Measurements from ENCODE around the gene UPF2. TPM values are rescaled to one million over a fixed set of nuclear protein-coding genes. Genes with fewer than 3 reads are reported as not detected.

UPF2 gene
- total and polyA plus RNA-seq, 2 of the 13 experiments (the other 11 are each of a cell fraction or from before 2014, with no cell fraction given) = 6.2 to 14.5 TPM

DNA sequence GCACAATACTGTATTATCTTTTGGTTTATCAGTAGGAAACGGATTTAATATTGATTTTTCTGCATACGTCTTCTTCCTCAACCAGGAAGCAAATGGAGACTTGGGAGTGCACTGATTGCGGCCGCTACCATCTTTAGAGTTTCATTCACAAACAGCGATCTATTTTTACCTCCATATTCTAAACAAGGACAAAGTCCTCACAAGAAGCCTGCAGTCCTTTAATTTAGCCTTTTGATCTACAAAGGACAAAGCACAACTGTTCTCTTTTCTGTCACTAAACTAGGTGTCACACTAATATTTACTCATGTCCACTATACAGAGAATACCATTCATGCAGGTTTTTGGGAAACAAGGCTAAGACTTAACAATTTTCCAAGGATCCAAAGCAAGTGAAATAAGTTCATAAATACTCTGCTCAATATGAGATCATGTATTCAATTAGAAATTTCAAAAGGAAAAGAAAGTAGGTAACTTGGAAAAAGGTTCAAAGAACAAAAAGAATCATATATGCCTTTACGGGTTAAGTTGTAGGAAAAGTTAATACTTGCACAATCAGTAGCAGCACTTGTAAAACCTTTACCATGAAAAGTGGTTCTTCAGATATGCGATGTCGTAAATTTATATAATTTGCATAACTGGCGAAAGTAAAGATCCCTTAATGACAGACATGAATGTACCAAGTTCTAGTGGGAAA is 92.1 kb downstream of the UPF2 start (continued):
- TF ChIP-seq, protein P1, sequence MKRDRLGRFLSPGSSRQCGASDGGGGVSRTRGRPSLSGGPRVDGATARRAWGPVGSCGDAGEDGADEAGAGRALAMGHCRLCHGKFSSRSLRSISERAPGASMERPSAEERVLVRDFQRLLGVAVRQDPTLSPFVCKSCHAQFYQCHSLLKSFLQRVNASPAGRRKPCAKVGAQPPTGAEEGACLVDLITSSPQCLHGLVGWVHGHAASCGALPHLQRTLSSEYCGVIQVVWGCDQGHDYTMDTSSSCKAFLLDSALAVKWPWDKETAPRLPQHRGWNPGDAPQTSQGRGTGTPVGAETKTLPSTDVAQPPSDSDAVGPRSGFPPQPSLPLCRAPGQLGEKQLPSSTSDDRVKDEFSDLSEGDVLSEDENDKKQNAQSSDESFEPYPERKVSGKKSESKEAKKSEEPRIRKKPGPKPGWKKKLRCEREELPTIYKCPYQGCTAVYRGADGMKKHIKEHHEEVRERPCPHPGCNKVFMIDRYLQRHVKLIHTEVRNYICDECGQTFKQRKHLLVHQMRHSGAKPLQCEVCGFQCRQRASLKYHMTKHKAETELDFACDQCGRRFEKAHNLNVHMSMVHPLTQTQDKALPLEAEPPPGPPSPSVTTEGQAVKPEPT (CRISPR knock-in tag; IDR thresholded peaks at IDR 0.05; ENCODE audit: low read depth) = no peak
- TF ChIP-seq GATA4 (IDR thresholded peaks at IDR 0.05; ENCODE audit: borderline replicate concordance, low read depth) (peak; percentile 45; the same call in 1 of the 2 replicates), TOE1 (CRISPR knock-in tag; IDR thresholded peaks at IDR 0.05) (0 out of 2 replicates have a peak, but pooled peaks have one; percentile 58), THAP11 (CRISPR knock-in tag; IDR thresholded peaks at IDR 0.05) (peak; percentile 56), NFIC (IDR thresholded peaks at IDR 0.05; ENCODE audit: low read length) (peak; percentile 87), ZNF33A (CRISPR knock-in tag; IDR thresholded peaks at IDR 0.05; ENCODE audit: borderline replicate concordance) (peak; percentile 60; the same call in 1 of the 2 replicates), FOXK1 (CRISPR knock-in tag; IDR thresholded peaks at IDR 0.05; ENCODE audit: borderline replicate concordance, low read depth) (peak; percentile 54; the same call in 1 of the 2 replicates), ZNF724P (CRISPR knock-in tag; IDR thresholded peaks at IDR 0.05; ENCODE audit: borderline replicate concordance) (no peak), AHR (CRISPR knock-in tag; IDR thresholded peaks at IDR 0.05) (no peak), DNMT3B (CRISPR knock-in tag; conservative IDR thresholded peaks at IDR 0.05) (no peak), TBX3 (IDR thresholded peaks at IDR 0.05; ENCODE audit: borderline replicate concordance) (peak; percentile 93), RARA (CRISPR knock-in tag; IDR thresholded peaks at IDR 0.05) (peak; percentile 71; the same call in 1 of the 2 replicates), ETV6 (CRISPR knock-in tag; conservative IDR thresholded peaks at IDR 0.05) (no peak), PRMT3 (CRISPR knock-in tag; IDR thresholded peaks at IDR 0.05; ENCODE audit: borderline replicate concordance, low read depth) (no peak)
- TF ChIP-seq, protein P2, sequence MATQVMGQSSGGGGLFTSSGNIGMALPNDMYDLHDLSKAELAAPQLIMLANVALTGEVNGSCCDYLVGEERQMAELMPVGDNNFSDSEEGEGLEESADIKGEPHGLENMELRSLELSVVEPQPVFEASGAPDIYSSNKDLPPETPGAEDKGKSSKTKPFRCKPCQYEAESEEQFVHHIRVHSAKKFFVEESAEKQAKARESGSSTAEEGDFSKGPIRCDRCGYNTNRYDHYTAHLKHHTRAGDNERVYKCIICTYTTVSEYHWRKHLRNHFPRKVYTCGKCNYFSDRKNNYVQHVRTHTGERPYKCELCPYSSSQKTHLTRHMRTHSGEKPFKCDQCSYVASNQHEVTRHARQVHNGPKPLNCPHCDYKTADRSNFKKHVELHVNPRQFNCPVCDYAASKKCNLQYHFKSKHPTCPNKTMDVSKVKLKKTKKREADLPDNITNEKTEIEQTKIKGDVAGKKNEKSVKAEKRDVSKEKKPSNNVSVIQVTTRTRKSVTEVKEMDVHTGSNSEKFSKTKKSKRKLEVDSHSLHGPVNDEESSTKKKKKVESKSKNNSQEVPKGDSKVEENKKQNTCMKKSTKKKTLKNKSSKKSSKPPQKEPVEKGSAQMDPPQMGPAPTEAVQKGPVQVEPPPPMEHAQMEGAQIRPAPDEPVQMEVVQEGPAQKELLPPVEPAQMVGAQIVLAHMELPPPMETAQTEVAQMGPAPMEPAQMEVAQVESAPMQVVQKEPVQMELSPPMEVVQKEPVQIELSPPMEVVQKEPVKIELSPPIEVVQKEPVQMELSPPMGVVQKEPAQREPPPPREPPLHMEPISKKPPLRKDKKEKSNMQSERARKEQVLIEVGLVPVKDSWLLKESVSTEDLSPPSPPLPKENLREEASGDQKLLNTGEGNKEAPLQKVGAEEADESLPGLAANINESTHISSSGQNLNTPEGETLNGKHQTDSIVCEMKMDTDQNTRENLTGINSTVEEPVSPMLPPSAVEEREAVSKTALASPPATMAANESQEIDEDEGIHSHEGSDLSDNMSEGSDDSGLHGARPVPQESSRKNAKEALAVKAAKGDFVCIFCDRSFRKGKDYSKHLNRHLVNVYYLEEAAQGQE (IDR thresholded peaks at IDR 0.05; ENCODE audit: borderline replicate concordance in 1 of 2, low read depth in 1 of 2, low read length in 2 of 2) = no peak
- TF ChIP-seq, protein P3, sequence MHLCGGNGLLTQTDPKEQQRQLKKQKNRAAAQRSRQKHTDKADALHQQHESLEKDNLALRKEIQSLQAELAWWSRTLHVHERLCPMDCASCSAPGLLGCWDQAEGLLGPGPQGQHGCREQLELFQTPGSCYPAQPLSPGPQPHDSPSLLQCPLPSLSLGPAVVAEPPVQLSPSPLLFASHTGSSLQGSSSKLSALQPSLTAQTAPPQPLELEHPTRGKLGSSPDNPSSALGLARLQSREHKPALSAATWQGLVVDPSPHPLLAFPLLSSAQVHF (CRISPR knock-in tag; IDR thresholded peaks at IDR 0.05) = no peak
- TF ChIP-seq, protein P4, sequence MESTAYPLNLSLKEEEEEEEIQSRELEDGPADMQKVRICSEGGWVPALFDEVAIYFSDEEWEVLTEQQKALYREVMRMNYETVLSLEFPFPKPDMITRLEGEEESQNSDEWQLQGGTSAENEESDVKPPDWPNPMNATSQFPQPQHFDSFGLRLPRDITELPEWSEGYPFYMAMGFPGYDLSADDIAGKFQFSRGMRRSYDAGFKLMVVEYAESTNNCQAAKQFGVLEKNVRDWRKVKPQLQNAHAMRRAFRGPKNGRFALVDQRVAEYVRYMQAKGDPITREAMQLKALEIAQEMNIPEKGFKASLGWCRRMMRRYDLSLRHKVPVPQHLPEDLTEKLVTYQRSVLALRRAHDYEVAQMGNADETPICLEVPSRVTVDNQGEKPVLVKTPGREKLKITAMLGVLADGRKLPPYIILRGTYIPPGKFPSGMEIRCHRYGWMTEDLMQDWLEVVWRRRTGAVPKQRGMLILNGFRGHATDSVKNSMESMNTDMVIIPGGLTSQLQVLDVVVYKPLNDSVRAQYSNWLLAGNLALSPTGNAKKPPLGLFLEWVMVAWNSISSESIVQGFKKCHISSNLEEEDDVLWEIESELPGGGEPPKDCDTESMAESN (CRISPR knock-in tag; conservative IDR thresholded peaks at IDR 0.05) = 0 out of 2 replicates have a peak, but pooled peaks have one; percentile 20
- TF ChIP-seq, protein P5, sequence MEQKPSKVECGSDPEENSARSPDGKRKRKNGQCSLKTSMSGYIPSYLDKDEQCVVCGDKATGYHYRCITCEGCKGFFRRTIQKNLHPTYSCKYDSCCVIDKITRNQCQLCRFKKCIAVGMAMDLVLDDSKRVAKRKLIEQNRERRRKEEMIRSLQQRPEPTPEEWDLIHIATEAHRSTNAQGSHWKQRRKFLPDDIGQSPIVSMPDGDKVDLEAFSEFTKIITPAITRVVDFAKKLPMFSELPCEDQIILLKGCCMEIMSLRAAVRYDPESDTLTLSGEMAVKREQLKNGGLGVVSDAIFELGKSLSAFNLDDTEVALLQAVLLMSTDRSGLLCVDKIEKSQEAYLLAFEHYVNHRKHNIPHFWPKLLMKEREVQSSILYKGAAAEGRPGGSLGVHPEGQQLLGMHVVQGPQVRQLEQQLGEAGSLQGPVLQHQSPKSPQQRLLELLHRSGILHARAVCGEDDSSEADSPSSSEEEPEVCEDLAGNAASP (CRISPR knock-in tag; IDR thresholded peaks at IDR 0.05; ENCODE audit: borderline replicate concordance) = 0 out of 2 replicates have a peak, but pooled peaks have one; percentile 42
- TF ChIP-seq, protein P6, sequence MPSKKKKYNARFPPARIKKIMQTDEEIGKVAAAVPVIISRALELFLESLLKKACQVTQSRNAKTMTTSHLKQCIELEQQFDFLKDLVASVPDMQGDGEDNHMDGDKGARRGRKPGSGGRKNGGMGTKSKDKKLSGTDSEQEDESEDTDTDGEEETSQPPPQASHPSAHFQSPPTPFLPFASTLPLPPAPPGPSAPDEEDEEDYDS (CRISPR knock-in tag; IDR thresholded peaks at IDR 0.05) = no peak
